Gastrocnemius medialis (tissue), 4 donors: ENCODE results near the gene CENPI.

Experiments used
- POLR2A ChIP-seq, 2 donors: fragments of 450-650 bp; IDR thresholded peaks; one replicate each; pipeline ENCODE4 v1.6.1; 2017; ENCODE audit warnings: antibody characterized with exemption in 2 of 2, mild to moderate bottlenecking in 2 of 2, moderate library complexity in 2 of 2
- TF ChIP-seq, protein P1 (sequence below), 5 experiments: fragments of 450-650 bp in 3 of 5; fragments of 200-600 bp in 2 of 5; sonication (generic) in 2 of 5; IDR thresholded peaks in 4 of 5; conservative IDR thresholded peaks in 1 of 5; 1 replicate in 4 of 5; 2 replicates in 1 of 5; pipeline ENCODE4 v1.5.1; 2016 to 2019; ENCODE audit warnings: antibody characterized with exemption in 5 of 5, mild to moderate bottlenecking in 3 of 5, moderate library complexity in 3 of 5

- TF ChIP-seq, protein P1, sequence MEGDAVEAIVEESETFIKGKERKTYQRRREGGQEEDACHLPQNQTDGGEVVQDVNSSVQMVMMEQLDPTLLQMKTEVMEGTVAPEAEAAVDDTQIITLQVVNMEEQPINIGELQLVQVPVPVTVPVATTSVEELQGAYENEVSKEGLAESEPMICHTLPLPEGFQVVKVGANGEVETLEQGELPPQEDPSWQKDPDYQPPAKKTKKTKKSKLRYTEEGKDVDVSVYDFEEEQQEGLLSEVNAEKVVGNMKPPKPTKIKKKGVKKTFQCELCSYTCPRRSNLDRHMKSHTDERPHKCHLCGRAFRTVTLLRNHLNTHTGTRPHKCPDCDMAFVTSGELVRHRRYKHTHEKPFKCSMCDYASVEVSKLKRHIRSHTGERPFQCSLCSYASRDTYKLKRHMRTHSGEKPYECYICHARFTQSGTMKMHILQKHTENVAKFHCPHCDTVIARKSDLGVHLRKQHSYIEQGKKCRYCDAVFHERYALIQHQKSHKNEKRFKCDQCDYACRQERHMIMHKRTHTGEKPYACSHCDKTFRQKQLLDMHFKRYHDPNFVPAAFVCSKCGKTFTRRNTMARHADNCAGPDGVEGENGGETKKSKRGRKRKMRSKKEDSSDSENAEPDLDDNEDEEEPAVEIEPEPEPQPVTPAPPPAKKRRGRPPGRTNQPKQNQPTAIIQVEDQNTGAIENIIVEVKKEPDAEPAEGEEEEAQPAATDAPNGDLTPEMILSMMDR (IDR thresholded peaks at IDR 0.05 in 4 of 5, conservative IDR thresholded peaks at IDR 0.05 in 1 of 5): no peak
- TF ChIP-seq POLR2A (IDR thresholded peaks at IDR 0.05): no peak
Observed at GRCh38 chrX:101051153-101051548, 46.9 kb upstream of the CENPI start.
